HUES6 (cell line): ENCODE measurements around the gene KRTAP10-2.

Experiments
- H3K27ac ChIP-seq: 2 replicates; pipeline ENCODE4 v1.7.0; 2013; ENCODE audit warnings: low read depth, mild to moderate bottlenecking, low read length, inconsistent platforms
- H3K27me3 ChIP-seq: 2 replicates; pipeline ENCODE4 v1.6.1; 2013; ENCODE audit warnings: low read length; ENCODE audit not compliant: control insufficient read depth, insufficient read depth
- H3K36me3 ChIP-seq: 2 replicates; pipeline ENCODE4 v1.6.1; 2013; ENCODE audit warnings: low read length; ENCODE audit not compliant: control insufficient read depth, insufficient read depth
- H3K4me1 ChIP-seq: 2 replicates; pipeline ENCODE4 v1.6.1; 2013; ENCODE audit warnings: low read length; ENCODE audit not compliant: control insufficient read depth, insufficient read depth
- H3K4me3 ChIP-seq: 2 replicates; pipeline ENCODE4 v1.5.1; 2013; ENCODE audit warnings: low read depth, low read length
- H3K9ac ChIP-seq: one replicate; pipeline ENCODE4 v1.6.1; 2013; ENCODE audit warnings: mild to moderate bottlenecking, low read length
- H3K9me3 ChIP-seq: 2 replicates; pipeline ENCODE4 v1.6.1; 2013; ENCODE audit warnings: low read depth, low read length; ENCODE audit not compliant: control insufficient read depth, insufficient read depth

Gene KRTAP10-2

DNA sequence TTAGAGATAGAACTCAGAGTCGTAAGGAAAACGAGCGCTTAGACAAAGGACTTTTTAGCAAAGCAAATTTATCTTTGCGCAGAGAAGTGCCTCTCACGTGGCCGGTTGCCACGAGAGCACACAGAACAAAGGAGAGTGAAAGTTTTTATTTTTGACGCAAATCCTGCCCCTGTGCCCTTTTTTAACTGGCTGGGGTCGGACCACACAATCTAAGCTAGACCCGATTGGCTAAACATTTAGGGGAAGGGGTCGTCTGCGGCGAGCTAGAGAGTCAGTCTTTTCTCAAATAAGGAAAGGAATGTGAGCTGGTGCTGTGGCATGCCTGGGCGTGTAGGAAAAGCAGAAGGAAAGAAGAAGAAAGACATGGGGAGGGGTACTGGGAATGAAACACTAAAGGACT is 2.4 kb downstream of the KRTAP10-2 start:
- peak overlapping the region; percentile 68 for H3K27ac ChIP-seq

GRCh38 chr21:44548381-44548780 is 2.9 kb downstream of the KRTAP10-2 start:
- H3K27ac ChIP-seq, result peak overlapping the region; percentile 68
- no peaks in the 10 kb centered on the region for H3K27me3 ChIP-seq
- peaks cover 51% of the 10 kb centered on the region for H3K4me1 ChIP-seq
- no peaks in the 10 kb centered on the region for H3K36me3 ChIP-seq
- H3K9ac ChIP-seq, result peak overlapping the region; percentile 55
- 0 out of 2 replicates have a peak, but pooled peaks cover 4% of the 10 kb centered on the region for H3K9me3 ChIP-seq
- no peak overlapping the region for H3K4me3 ChIP-seq

More for the DNA sequence above, 2.4 kb downstream of the KRTAP10-2 start:
- H3K9ac ChIP-seq, result peak overlapping the region; percentile 55
- no peaks in the 10 kb centered on the region for H3K36me3 ChIP-seq
- H3K27me3 ChIP-seq, result no peaks in the 10 kb centered on the region
- 0 out of 2 replicates have a peak overlapping the region, but pooled peaks have one; percentile 6 for H3K4me3 ChIP-seq
- H3K4me1 ChIP-seq, result peaks cover 51% of the 10 kb centered on the region
- no peaks in the 10 kb centered on the region for H3K9me3 ChIP-seq

- Histone ChIP-seq H3K27ac (peak overlapping the region; percentile 68), H3K9me3 (peaks cover 8% of the 10 kb centered on the region), H3K36me3 (no peaks in the 10 kb centered on the region), H3K27me3 (no peaks in the 10 kb centered on the region), H3K4me3 (no peak overlapping the region), H3K9ac (no peak overlapping the region), H3K4me1 (peaks cover 49% of the 10 kb centered on the region)
Measured at GRCh38 chr21:44547656-44548331, 3.5 kb downstream of the KRTAP10-2 start.

DNA sequence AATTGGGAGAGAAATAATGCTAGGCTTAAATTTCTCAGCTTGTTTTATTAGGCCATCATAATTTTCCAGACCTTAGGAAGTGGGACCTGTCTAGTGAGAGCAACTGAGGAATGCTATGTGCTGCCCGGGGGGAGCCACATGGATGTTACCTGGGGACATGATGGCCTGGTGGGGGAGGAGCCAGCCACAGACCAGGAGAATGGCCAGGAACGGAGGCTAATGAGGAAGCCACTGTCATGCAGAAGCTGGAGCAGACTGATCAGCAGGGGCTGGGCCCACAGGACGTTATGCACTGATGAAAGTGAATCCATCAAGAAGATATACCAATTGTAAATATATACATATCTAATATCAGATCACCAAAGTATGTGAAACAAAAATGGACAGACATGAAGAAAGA is 6.7 kb downstream of the KRTAP10-2 start:
- H3K9ac ChIP-seq, result no peak overlapping the region
- no peak overlapping the region for H3K27ac ChIP-seq
- H3K4me3 ChIP-seq, result no peak overlapping the region
- H3K36me3 ChIP-seq, result no peaks in the 10 kb centered on the region
- peaks cover 20% of the 10 kb centered on the region for H3K4me1 ChIP-seq
- no peaks in the 10 kb centered on the region for H3K27me3 ChIP-seq
- peaks cover 10% of the 10 kb centered on the region for H3K9me3 ChIP-seq

- Histone ChIP-seq H3K27ac (no peak overlapping the region), H3K27me3 (no peaks in the 10 kb centered on the region), H3K4me3 (no peak overlapping the region), H3K9me3 (peaks cover 10% of the 10 kb centered on the region), H3K36me3 (no peaks in the 10 kb centered on the region), H3K9ac (no peak overlapping the region), H3K4me1 (peaks cover 2% of the 10 kb centered on the region)
Measured at GRCh38 chr21:44542716-44543115, 8.6 kb downstream of the KRTAP10-2 start.

- Histone ChIP-seq H3K4me1 (no peaks in the 10 kb centered on the region), H3K4me3 (no peak overlapping the region), H3K27me3 (no peaks in the 10 kb centered on the region), H3K9me3 (peaks cover 10% of the 10 kb centered on the region), H3K36me3 (no peaks in the 10 kb centered on the region), H3K27ac (no peak overlapping the region), H3K9ac (no peak overlapping the region)
Measured at GRCh38 chr21:44540741-44541288, 10.5 kb downstream of the KRTAP10-2 start.

- no peak within 1 kb of the TSS for H3K4me3 ChIP-seq
- no peak within 1 kb of the TSS for H3K9ac ChIP-seq
- peaks cover 10% of the 10 kb centered on the region for H3K9me3 ChIP-seq
- no peaks in the 10 kb centered on the region for H3K36me3 ChIP-seq
- H3K27ac ChIP-seq, result no peak within 1 kb of the TSS
- no peaks in the 10 kb centered on the region for H3K27me3 ChIP-seq
- no peaks in the 10 kb centered on the region for H3K4me1 ChIP-seq
Measured at GRCh38 chr21:44539991-44540666, 11.2 kb downstream of the KRTAP10-2 start, which contains the start of gene KRTAP10-1. Gene KRTAP10-1, minus strand, starts transcription at chr21:44540195. Its CDS starts 45 bp downstream, at chr21:44540150.

- Histone ChIP-seq H3K4me3 (no peak overlapping the region), H3K36me3 (no peaks in the 10 kb centered on the region), H3K27me3 (no peaks in the 10 kb centered on the region), H3K27ac (no peak overlapping the region), H3K9ac (no peak overlapping the region), H3K9me3 (peaks cover 12% of the 10 kb centered on the region), H3K4me1 (no peaks in the 10 kb centered on the region)
Measured at GRCh38 chr21:44539046-44539445, 12.3 kb downstream of the KRTAP10-2 start.

- Histone ChIP-seq H3K4me3 (no peak overlapping the region), H3K9me3 (peaks cover 7% of the 10 kb centered on the region), H3K4me1 (no peaks in the 10 kb centered on the region), H3K36me3 (no peaks in the 10 kb centered on the region), H3K9ac (no peak overlapping the region), H3K27ac (no peak overlapping the region), H3K27me3 (no peaks in the 10 kb centered on the region)
Measured at GRCh38 chr21:44537930-44538911, 13.1 kb downstream of the KRTAP10-2 start.

DNA sequence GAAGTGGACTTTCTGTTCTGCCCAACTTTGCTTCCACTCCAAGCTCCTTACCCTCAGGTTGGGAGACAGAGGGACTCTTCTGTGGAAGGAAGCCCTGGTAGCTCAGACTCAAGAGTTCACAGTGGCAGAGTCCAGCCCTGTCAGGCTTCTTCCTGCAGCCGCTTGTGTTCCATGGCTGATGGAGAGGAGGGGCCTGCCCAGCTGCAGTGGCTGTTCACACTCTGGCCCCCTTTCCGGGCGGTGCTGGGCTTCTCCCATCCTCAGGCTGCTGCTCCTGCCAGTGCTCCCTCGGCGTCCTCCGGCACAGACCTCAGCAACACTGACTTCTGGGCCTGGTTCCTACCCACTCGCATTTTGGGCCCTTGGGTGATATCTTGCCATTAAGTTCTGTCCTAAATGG is 15.3 kb downstream of the KRTAP10-2 start:
- Histone ChIP-seq H3K4me3 (no peak overlapping the region), H3K9ac (no peak overlapping the region), H3K9me3 (0 out of 2 replicates have a peak, but pooled peaks cover 2% of the 10 kb centered on the region), H3K36me3 (no peaks in the 10 kb centered on the region), H3K27ac (no peak overlapping the region), H3K4me1 (no peaks in the 10 kb centered on the region), H3K27me3 (no peaks in the 10 kb centered on the region)
